NCI-H2171 (cell line): ENCODE results near the gene PILRA.
"Not testable (repeated sequence)": the region's sequence is repeated elsewhere in the genome, so short reads cannot be mapped to it uniquely, and the experiment has no call there.

Experiments
- DNase-seq: peaks from one replicate; lab custom pipeline; 2025; lab: John Stamatoyannopoulos, UW

The PILRA gene

GRCh38 chr7:100358027-100358856 is 15.0 kb upstream of the PILRA start, which contains the start of gene PILRB:
TSS of gene PILRB (plus strand) at chr7:100358117. CDS start at chr7:100358303, 186 bp downstream.
- no peak for DNase-seq

GRCh38 chr7:100358857-100359212 is 14.5 kb upstream of the PILRA start:
- DNase-seq, result no peak

GRCh38 chr7:100360135-100360854 is 13.0 kb upstream of the PILRA start:
- no peak for DNase-seq

GRCh38 chr7:100363098-100363497 is 10.2 kb upstream of the PILRA start:
- DNase-seq, result no peak

- not testable (repeated sequence) for DNase-seq
Measured at GRCh38 chr7:100363797-100364196, 9.5 kb upstream of the PILRA start.

GRCh38 chr7:100364480-100364879 is 8.8 kb upstream of the PILRA start:
- no peak for DNase-seq

GRCh38 chr7:100365998-100366367 is 7.3 kb upstream of the PILRA start:
- DNase-seq, result not testable (repeated sequence)

- DNase-seq, result no peak
Measured at GRCh38 chr7:100366411-100367250, 6.7 kb upstream of the PILRA start.

- no peak for DNase-seq
Measured at GRCh38 chr7:100367251-100367620, 6.1 kb upstream of the PILRA start.

GRCh38 chr7:100367676-100368613 is 5.3 kb upstream of the PILRA start:
- DNase-seq, result no peak

- DNase-seq, result no peak
Measured at GRCh38 chr7:100369105-100369504, 4.2 kb upstream of the PILRA start.

- no peak for DNase-seq
Measured at GRCh38 chr7:100370303-100370702, 3.0 kb upstream of the PILRA start.

GRCh38 chr7:100370746-100371145 is 2.5 kb upstream of the PILRA start:
- no peak for DNase-seq

GRCh38 chr7:100371561-100372171 is 1.6 kb upstream of the PILRA start:
- no peak for DNase-seq

GRCh38 chr7:100372256-100372655 is 1.0 kb upstream of the PILRA start:
- no peak for DNase-seq

- no peak for DNase-seq
Measured at GRCh38 chr7:100372694-100373093, 593 bp upstream of the PILRA start.

GRCh38 chr7:100373870-100374598 is 747 bp downstream of the PILRA start:
- DNase-seq, result not testable (repeated sequence)

- no peak for DNase-seq
Measured at GRCh38 chr7:100374601-100375000, 1.3 kb downstream of the PILRA start.

- DNase-seq, result no peak
Measured at GRCh38 chr7:100376066-100376465, 2.8 kb downstream of the PILRA start.

- no peak for DNase-seq
Measured at GRCh38 chr7:100378114-100378755, 4.9 kb downstream of the PILRA start.
